PC-9 (cell line): ENCODE data around the gene ZNF410.

Experiments used
- CTCF ChIP-seq: fragments of 200-600 bp; sonication (generic); conservative IDR thresholded peaks from 2 replicates; pipeline ENCODE4 v1.6.1; 2017; ENCODE audit warnings: mixed run types, antibody characterized with exemption, mild to moderate bottlenecking, moderate library complexity
- EZH2 ChIP-seq: fragments of 200-600 bp; sonication (generic); IDR thresholded peaks from 2 replicates; pipeline ENCODE4 v1.8.0; 2017; ENCODE audit warnings: antibody characterized with exemption, low read depth

- TF ChIP-seq EZH2 (no peak), CTCF (no peak)
Observed at GRCh38 chr14:73863209-73863608, 23.4 kb upstream of the ZNF410 start.
